ENCODE data around the gene RAD17.
"Not testable (repeated sequence)": the region's sequence is repeated elsewhere in the genome, so short reads cannot be mapped to it uniquely, and the experiment has no call there.

RAD17 gene, protein sequence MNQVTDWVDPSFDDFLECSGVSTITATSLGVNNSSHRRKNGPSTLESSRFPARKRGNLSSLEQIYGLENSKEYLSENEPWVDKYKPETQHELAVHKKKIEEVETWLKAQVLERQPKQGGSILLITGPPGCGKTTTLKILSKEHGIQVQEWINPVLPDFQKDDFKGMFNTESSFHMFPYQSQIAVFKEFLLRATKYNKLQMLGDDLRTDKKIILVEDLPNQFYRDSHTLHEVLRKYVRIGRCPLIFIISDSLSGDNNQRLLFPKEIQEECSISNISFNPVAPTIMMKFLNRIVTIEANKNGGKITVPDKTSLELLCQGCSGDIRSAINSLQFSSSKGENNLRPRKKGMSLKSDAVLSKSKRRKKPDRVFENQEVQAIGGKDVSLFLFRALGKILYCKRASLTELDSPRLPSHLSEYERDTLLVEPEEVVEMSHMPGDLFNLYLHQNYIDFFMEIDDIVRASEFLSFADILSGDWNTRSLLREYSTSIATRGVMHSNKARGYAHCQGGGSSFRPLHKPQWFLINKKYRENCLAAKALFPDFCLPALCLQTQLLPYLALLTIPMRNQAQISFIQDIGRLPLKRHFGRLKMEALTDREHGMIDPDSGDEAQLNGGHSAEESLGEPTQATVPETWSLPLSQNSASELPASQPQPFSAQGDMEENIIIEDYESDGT

GRCh38 chr5:69369340-69370121, at the start of gene RAD17, which contains the start of the genes AK6 and TAF9:
Gene RAD17 (plus strand): TSS chr5:69369818. CDS start chr5:69372209, 2,391 bp downstream.
Gene AK6 (minus strand): TSS chr5:69369520. CDS start chr5:69369490, 30 bp downstream.
Gene TAF9 (minus strand): TSS chr5:69369520. CDS start chr5:69365737, 3,783 bp downstream.
- TF ChIP-seq CTCF (conservative IDR thresholded peaks at IDR 0.05; ENCODE audit: low read depth), result no peak
- ChIA-PET CTCF (interaction anchor here (1.2 to 1.4 kb wide), 2 partner anchors 276 kb away, joined by 5 to 7 read pairs; partner anchors contain the start of gene SLC30A5), POLR2A (ENCODE audit: low non-redundant PET) (no interaction called here)
- peak; percentile 93 for DNase-seq (ENCODE audit: low spot score)
- peak within 1 kb of the TSS; percentile 97 for H3K27ac ChIP-seq

- CTCF ChIA-PET, result interaction anchor here (0.6 to 0.9 kb wide), 2 partner anchors 8 to 144 kb away, joined by 3 read pairs; no protein-coding TSS in a partner anchor
- TF ChIP-seq CTCF (conservative IDR thresholded peaks at IDR 0.05; ENCODE audit: low read depth), result no peak
- POLR2A ChIA-PET (ENCODE audit: low non-redundant PET), result no interaction called here
- H3K27ac ChIP-seq, result no peak overlapping the region
- DNase-seq (ENCODE audit: low spot score), result no peak
These were observed 43.3 kb upstream of the RAD17 start for GRCh38 chr5:69326365-69326764.

DNA sequence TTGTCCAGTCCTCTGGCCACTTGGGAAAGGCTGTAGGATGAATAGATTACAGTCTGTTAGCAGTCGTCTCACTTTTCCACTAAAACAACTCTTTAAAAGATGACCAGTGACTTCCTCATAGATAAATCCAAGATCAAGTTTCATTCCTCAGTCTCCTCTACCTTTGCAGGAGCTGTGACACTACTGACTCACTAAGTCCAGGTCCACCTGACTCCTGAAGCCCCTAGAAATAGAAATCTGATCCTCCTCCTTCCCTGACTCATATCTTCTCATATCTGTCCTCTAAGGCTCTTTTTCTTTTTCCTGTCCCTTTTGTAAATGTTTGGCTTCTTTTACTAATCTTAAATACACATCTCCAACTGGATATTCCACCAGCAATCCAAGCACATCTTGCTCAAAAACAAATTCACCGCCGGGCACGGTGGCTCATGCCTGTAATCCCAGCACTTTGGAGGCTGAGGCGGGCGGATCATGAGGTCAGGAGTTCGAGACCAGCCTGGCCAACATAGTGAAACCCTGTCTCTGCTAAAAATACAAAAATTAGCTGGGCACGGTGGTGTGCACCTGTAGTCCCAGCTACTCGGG, 39.6 kb upstream of the RAD17 start:
- CTCF ChIA-PET, result interaction anchor here (0.6 kb wide), 1 partner anchor 13 kb away, joined by 3 read pairs; no protein-coding TSS in a partner anchor
- no peak for TF ChIP-seq CTCF (conservative IDR thresholded peaks at IDR 0.05; ENCODE audit: low read depth)
- H3K27ac ChIP-seq, result no peak overlapping the region
- DNase-seq (ENCODE audit: low spot score), result no peak
- POLR2A ChIA-PET (ENCODE audit: low non-redundant PET), result no interaction called here

DNA sequence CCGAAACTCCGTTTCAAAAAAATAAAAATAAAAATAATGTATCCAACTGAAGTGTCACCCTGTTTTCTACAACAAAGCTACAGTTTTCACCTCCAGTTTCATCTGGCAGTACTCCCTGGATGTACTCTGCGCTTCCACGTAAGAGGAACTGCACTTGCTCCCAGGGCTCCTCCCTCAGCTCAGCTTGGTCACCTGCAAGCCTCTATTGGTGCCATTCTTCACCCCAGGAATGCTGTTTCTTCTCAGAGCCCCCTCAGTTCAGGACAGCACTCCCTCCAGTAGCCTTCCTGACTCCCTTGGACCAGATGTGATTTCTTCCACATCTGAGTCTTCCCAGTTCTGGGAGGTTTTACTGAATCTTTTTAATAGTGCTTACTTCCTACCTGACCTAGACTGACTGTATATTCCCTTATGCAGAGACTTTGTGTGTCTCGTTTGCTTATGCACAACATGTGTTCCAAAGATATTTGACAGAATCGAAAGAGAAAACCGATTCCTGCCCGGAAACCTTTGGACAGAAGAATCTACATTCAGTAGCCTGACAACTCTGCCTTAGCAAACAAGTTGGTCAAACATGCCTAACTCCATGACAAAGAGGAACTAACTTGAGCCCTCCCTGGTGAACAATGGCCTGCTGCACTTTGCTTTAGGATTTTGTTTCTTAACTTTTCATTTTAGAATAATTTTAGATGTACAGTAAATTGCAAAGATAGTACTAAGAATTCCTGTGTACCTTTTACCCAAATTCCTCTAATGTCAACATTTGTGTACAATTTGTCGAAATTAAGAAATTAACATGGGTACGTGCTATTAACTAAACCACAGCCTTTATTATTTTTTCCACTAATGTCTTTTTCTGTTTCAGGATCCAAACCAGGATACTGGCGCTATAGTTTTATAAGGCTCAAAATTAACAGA, 37.8 kb upstream of the RAD17 start:
- H3K27ac ChIP-seq, result peak overlapping the region; percentile 72
- no peak for DNase-seq (ENCODE audit: low spot score)
- no peak for TF ChIP-seq CTCF (conservative IDR thresholded peaks at IDR 0.05; ENCODE audit: low read depth)
- POLR2A ChIA-PET (ENCODE audit: low non-redundant PET), result interaction anchor here (0.6 kb wide), 1 partner anchor 115 kb away, joined by 3 read pairs; no protein-coding TSS in a partner anchor
- CTCF ChIA-PET, result interaction anchor here (0.8 kb wide), 1 partner anchor 239 kb away, joined by 4 read pairs; no protein-coding TSS in a partner anchor

GRCh38 chr5:69333668-69334315, 35.8 kb upstream of the RAD17 start:
- POLR2A ChIA-PET (ENCODE audit: low non-redundant PET); DNase-seq (ENCODE audit: low spot score): not testable (repeated sequence)
- CTCF ChIA-PET, result interaction anchor here (0.6 to 1.4 kb wide), 2 partner anchors 12 to 180 kb away, joined by 3 to 6 read pairs; no protein-coding TSS in a partner anchor

More at GRCh38 chr5:69333668-69334315, 35.8 kb upstream of the RAD17 start:
- H3K27ac ChIP-seq, result peak overlapping the region; percentile 72
